Hepatocyte (in vitro differentiated cells): ENCODE data around the gene RCN1. TPM values are rescaled to one million over a fixed set of nuclear protein-coding genes. Genes with fewer than 3 reads are reported as not detected.

Experiments
- DNase-seq: peaks from one replicate; pipeline ENCODE4 v3.0.0-alpha.2; 2016; ENCODE audit warnings: low spot score
- H2AFZ ChIP-seq: fragments of 200-600 bp; sonication (generic); 2 replicates; pipeline ENCODE4 v1.6.0; 2016; ENCODE audit warnings: antibody characterized with exemption, mild to moderate bottlenecking
- H3K27ac ChIP-seq: fragments of 200-600 bp; sonication (generic); 2 replicates; pipeline ENCODE4 v1.5.1; 2016; ENCODE audit warnings: mild to moderate bottlenecking
- H3K27me3 ChIP-seq: fragments of 200-600 bp; sonication (generic); 2 replicates; pipeline ENCODE4 v1.6.1; 2016
- H3K36me3 ChIP-seq: fragments of 200-600 bp; sonication (generic); replicated peaks from 2 replicates; pipeline ENCODE4 v1.5.1; 2016; ENCODE audit warnings: low read depth; ENCODE audit not compliant: insufficient read depth
- H3K4me1 ChIP-seq: fragments of 200-600 bp; sonication (generic); 2 replicates; pipeline ENCODE4 v1.5.1; 2016; ENCODE audit warnings: mild to moderate bottlenecking, moderate library complexity; ENCODE audit not compliant: insufficient read depth
- H3K4me2 ChIP-seq: fragments of 200-600 bp; sonication (generic); 2 replicates; pipeline ENCODE4 v1.6.0; 2016
- H3K4me3 ChIP-seq: fragments of 200-600 bp; sonication (generic); 2 replicates; pipeline ENCODE4 v1.5.1; 2016; ENCODE audit warnings: mild to moderate bottlenecking
- H3K79me2 ChIP-seq: fragments of 200-600 bp; sonication (generic); 2 replicates; pipeline ENCODE4 v1.6.0; 2017; ENCODE audit warnings: mild to moderate bottlenecking
- H3K9me2 ChIP-seq: fragments of 200-600 bp; sonication (generic); replicated peaks from 2 replicates; pipeline ENCODE4 v1.6.0; 2017; ENCODE audit warnings: mild to moderate bottlenecking; ENCODE audit not compliant: insufficient read depth
- H3K9me3 ChIP-seq: fragments of 200-600 bp; sonication (generic); 2 replicates; pipeline ENCODE4 v1.5.1; 2016; ENCODE audit warnings: low read depth, mild to moderate bottlenecking
- H4K20me1 ChIP-seq: fragments of 200-600 bp; sonication (generic); 2 replicates; pipeline ENCODE4 v1.6.0; 2016; ENCODE audit warnings: mild to moderate bottlenecking; ENCODE audit not compliant: insufficient read depth, poor library complexity, severe bottlenecking
- EZH2 ChIP-seq: fragments of 200-600 bp; sonication (generic); IDR thresholded peaks from 2 replicates; pipeline ENCODE4 v1.6.1; 2016; ENCODE audit warnings: antibody characterized with exemption, mild to moderate bottlenecking, borderline replicate concordance
- EZH2phosphoT487 ChIP-seq: fragments of 200-600 bp; sonication (generic); IDR thresholded peaks from one replicate; pipeline ENCODE4 v1.6.1; 2018; ENCODE audit warnings: antibody characterized with exemption, mild to moderate bottlenecking, low read depth, moderate library complexity; ENCODE audit not compliant: unreplicated experiment, severe bottlenecking
- WGBS: methylation state at CpG from one replicate; pipeline ENCODE4 v1.1.6; 2016; ENCODE audit warnings: low lambda C conversion rate; ENCODE audit errors: missing lambda C conversion rate; 5-methylcytosine and 5-hydroxymethylcytosine counted together
- polyA plus RNA-seq: library from polyadenylated mRNA; unstranded; fragments of >200 nt; fragmentation: Nextera tagmentation; extraction: Ambion mirVana; gene quantifications from 2 replicates; pipeline ENCODE4 v1.2.1, GENCODE V29; 2016
- total RNA-seq: library from RNA; depleted of rRNA; stranded (reverse); fragments of >200 nt; gene quantifications from 2 replicates; pipeline ENCODE4 v1.2.3, GENCODE V29; 2014
- TF ChIP-seq, protein P1 (sequence below): fragments of 200-600 bp; sonication (generic); IDR thresholded peaks from 2 replicates; pipeline ENCODE4 v1.5.1; 2016; ENCODE audit warnings: antibody characterized with exemption, mild to moderate bottlenecking; ENCODE audit not compliant: poor library complexity

The RCN1 gene
- total and polyA plus RNA-seq, 2 experiments from 2014 or later = 258 to 412 TPM

DNA sequence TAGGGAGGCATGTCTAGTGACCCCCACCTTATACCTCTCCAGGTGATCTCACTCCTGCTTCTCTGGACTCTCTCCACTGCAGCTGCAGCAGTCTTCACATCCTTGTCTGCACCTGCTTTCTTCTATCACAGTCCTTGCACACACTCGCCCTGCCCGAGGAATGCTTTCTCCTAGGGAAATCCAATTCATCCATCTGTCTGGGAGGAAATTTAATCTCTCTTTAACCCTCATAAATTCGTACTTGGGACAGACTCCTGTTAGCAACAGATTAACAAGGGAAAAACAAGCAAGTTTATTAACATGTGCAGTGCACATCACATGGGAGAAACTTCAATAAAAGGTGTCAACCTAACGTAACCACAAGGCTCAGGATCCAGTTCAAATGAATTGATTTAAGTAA, 11.3 kb upstream of the RCN1 start:
- Histone ChIP-seq H3K36me3 (no peaks in the 10 kb centered on the region), H3K27me3 (no peaks in the 10 kb centered on the region), H3K27ac (no peak overlapping the region), H2AFZ (no peak overlapping the region), H3K9me2 (no peaks in the 10 kb centered on the region), H4K20me1 (no peaks in the 10 kb centered on the region), H3K4me1 (no peaks in the 10 kb centered on the region), H3K4me2 (no peak overlapping the region), H3K79me2 (no peaks in the 10 kb centered on the region), H3K9me3 (no peaks in the 10 kb centered on the region), H3K4me3 (no peak overlapping the region)
- WGBS = 61% methylated on average over 4 of the region's 4 CpGs
- DNase-seq = no peak
- TF ChIP-seq EZH2 (no peak), EZH2phosphoT487 (no peak)
- TF ChIP-seq, protein P1, sequence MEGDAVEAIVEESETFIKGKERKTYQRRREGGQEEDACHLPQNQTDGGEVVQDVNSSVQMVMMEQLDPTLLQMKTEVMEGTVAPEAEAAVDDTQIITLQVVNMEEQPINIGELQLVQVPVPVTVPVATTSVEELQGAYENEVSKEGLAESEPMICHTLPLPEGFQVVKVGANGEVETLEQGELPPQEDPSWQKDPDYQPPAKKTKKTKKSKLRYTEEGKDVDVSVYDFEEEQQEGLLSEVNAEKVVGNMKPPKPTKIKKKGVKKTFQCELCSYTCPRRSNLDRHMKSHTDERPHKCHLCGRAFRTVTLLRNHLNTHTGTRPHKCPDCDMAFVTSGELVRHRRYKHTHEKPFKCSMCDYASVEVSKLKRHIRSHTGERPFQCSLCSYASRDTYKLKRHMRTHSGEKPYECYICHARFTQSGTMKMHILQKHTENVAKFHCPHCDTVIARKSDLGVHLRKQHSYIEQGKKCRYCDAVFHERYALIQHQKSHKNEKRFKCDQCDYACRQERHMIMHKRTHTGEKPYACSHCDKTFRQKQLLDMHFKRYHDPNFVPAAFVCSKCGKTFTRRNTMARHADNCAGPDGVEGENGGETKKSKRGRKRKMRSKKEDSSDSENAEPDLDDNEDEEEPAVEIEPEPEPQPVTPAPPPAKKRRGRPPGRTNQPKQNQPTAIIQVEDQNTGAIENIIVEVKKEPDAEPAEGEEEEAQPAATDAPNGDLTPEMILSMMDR = no peak

DNA sequence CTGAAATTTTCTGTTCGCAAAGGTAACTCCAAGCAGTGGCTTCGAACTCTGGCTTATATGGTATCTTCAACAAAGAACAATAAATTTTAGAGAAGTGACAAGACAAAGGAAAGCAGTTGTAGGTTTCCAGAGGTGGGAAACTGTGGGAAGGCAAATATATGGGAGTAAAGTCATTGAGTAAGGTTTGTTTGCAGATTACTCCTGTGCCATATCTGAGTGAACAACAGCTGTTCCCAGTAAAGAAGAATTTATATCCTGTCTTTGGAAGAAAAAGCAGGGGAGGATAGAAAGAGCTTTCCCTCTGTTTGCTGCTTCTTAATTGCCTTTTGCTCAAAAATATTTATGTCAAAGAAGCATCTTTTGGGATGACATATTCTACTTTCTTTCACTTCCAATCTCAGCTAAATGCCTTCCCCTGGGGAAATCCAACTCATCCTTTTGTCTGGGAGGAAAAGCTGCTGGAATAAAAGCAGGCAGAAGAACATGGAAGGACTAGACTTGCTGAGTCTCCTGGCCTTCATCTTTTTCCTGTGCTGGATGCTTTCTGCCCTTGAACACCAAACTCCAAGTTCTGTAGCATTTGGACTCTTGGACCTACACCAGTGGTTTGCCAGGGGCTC, 10.4 kb upstream of the RCN1 start:
- no peak overlapping the region for H3K4me2 ChIP-seq
- H2AFZ ChIP-seq = no peak overlapping the region
- no peaks in the 10 kb centered on the region for H3K9me2 ChIP-seq
- no peak overlapping the region for H3K27ac ChIP-seq
- H4K20me1 ChIP-seq = no peaks in the 10 kb centered on the region
- H3K27me3 ChIP-seq = no peaks in the 10 kb centered on the region
- H3K9me3 ChIP-seq = no peaks in the 10 kb centered on the region
- no peaks in the 10 kb centered on the region for H3K79me2 ChIP-seq
- WGBS = 80% methylated on average over 2 of the region's 2 CpGs
- no peaks in the 10 kb centered on the region for H3K36me3 ChIP-seq
- H3K4me3 ChIP-seq = no peak overlapping the region
- TF ChIP-seq, protein P1 = no peak
- no peak for TF ChIP-seq EZH2phosphoT487
- no peak for TF ChIP-seq EZH2
- no peaks in the 10 kb centered on the region for H3K4me1 ChIP-seq
- DNase-seq = no peak

DNA sequence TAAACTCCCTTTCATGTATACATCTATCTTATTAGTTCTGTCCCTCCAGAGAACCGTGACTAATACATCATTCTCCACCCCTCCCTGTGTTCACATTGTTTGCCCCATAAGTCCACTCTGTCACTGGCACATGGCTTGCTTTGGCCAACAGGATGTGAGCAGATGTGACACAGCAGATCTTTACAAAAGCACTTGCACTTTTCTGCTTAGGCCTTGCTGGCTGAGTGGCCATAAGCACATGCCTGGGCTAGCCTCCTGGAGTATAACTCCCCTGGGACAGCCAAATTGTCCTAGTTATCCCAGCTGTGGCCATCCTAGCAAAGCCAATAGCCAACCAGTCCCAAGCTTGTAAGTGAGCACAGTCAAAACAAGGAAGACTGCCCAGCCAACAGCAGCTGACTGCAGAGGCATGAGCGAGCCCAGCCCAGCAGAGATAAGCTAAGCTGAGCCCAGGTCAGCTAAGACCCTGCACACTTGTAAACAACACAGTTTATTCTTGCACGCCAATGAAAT, 9.7 kb upstream of the RCN1 start:
- Histone ChIP-seq H3K9me3 (no peaks in the 10 kb centered on the region), H3K4me2 (no peak overlapping the region), H3K27ac (no peak overlapping the region), H2AFZ (no peak overlapping the region), H3K36me3 (no peaks in the 10 kb centered on the region), H3K4me3 (no peak overlapping the region), H3K27me3 (no peaks in the 10 kb centered on the region), H3K4me1 (no peaks in the 10 kb centered on the region), H3K9me2 (no peaks in the 10 kb centered on the region), H4K20me1 (no peaks in the 10 kb centered on the region), H3K79me2 (no peaks in the 10 kb centered on the region)
- WGBS = 56% methylated on average over 3 of the region's 3 CpGs
- peak; percentile 35 for DNase-seq
- TF ChIP-seq, protein P1 = no peak
- TF ChIP-seq EZH2 (no peak), EZH2phosphoT487 (no peak)
